Spleen (tissue), 11 donors: ENCODE data around the gene SMIM28. TPM values are rescaled to one million over a fixed set of nuclear protein-coding genes. Genes with fewer than 3 reads are reported as not detected.

Experiments
- DNase-seq: peaks from one replicate; pipeline ENCODE4 v3.0.0-alpha.2; 2020
- H3K27ac ChIP-seq, 8 donors: fragments of 200-600 bp; sonication (generic) in 7 of 8; 1 replicate in 4 of 8; 2 replicates in 4 of 8; pipeline versions ENCODE4 v1.5.0 to v1.8.0; 2016 to 2021; ENCODE audit warnings: inconsistent platforms in 4 of 8, mild to moderate bottlenecking in 4 of 8, moderate library complexity in 1 of 8
- H3K27me3 ChIP-seq, 7 donors: fragments of 200-600 bp; sonication (generic) in 6 of 7; replicated peaks in 1 of 7; 1 replicate in 4 of 7; 2 replicates in 3 of 7; pipeline versions ENCODE4 v1.5.0 to v1.8.0; 2016 to 2021; ENCODE audit warnings: inconsistent platforms in 3 of 7, mild to moderate bottlenecking in 1 of 7
- H3K36me3 ChIP-seq, 6 donors: fragments of 200-600 bp; sonication (generic) in 5 of 6; 1 replicate in 4 of 6; 2 replicates in 2 of 6; pipeline versions ENCODE4 v1.5.0 to v1.8.0; 2016 to 2021; ENCODE audit warnings: inconsistent platforms in 2 of 6
- H3K4me1 ChIP-seq, 6 donors: fragments of 200-600 bp; sonication (generic) in 5 of 6; 1 replicate in 3 of 6; 2 replicates in 3 of 6; pipeline versions ENCODE4 v1.5.0 to v1.8.0; 2016 to 2021; ENCODE audit warnings: inconsistent platforms in 3 of 6
- H3K4me3 ChIP-seq, 8 donors: fragments of 200-600 bp; sonication (generic) in 7 of 8; 1 replicate in 4 of 8; 2 replicates in 4 of 8; pipeline versions ENCODE4 v1.5.0 to v1.8.0; 2016 to 2021; ENCODE audit warnings: inconsistent platforms in 4 of 8, mild to moderate bottlenecking in 4 of 8, moderate library complexity in 2 of 8
- H3K9me3 ChIP-seq, 8 donors: fragments of 200-600 bp; sonication (generic) in 7 of 8; 1 replicate in 4 of 8; 2 replicates in 4 of 8; pipeline versions ENCODE4 v1.5.0 to v1.8.0; 2016 to 2021; ENCODE audit warnings: inconsistent platforms in 4 of 8
- POLR2A ChIP-seq, 3 donors: fragments of 450-650 bp; IDR thresholded peaks; one replicate each; pipeline ENCODE4 v1.5.1; 2017; ENCODE audit warnings: antibody characterized with exemption in 3 of 3, mild to moderate bottlenecking in 1 of 3
- POLR2AphosphoS5 ChIP-seq, 3 donors: sonication (generic); formaldehyde crosslinking; IDR thresholded peaks; one replicate each; pipeline ENCODE4 v1.5.1; 2017; ENCODE audit warnings: antibody characterized with exemption in 3 of 3
- WGBS, 5 donors: extraction: QIAGEN DNeasy Blood & Tissue Kit in 3 of 5; methylation state at CpG; one replicate each; pipeline versions ENCODE4 v1.1.5 to v1.1.7; 2013 to 2018; 5-methylcytosine and 5-hydroxymethylcytosine counted together
- intact Hi-C: fragments of 100-400 bp; cut with DNase I; formaldehyde crosslinking; loops from one replicate; pipeline ENCODE4 v1.15.0; 2023; ENCODE audit warnings: low total_unique reads
- polyA plus RNA-seq, 3 donors: library from polyadenylated mRNA; stranded (reverse); fragments of 200-250 nt; gene quantifications; one replicate each; pipeline ENCODE4 v1.2.1, GENCODE V29; 2013
- total RNA-seq, 7 donors: library from RNA; depleted of rRNA in 3 of 7; stranded (reverse); fragments of >200 nt in 3 of 7; fragmentation: NEBNext Ultra II Directional in 4 of 7; extraction: Animal tissue kit (Norgen Biotek cat#: 25700) in 4 of 7; gene quantifications; one replicate each; pipeline versions ENCODE4 v1.1.0 to v1.2.1, GENCODE V29; 2016 to 2021
- TF ChIP-seq, protein P1 (sequence below), 11 experiments: fragments of 200-600 bp in 7 of 11; fragments of 450-650 bp in 4 of 11; sonication (generic) in 4 of 11; IDR thresholded peaks in 8 of 11; conservative IDR thresholded peaks in 3 of 11; 1 replicate in 7 of 11; 2 replicates in 4 of 11; pipeline versions ENCODE4 v1.4.0 to v1.8.0; 2016 to 2021; ENCODE audit warnings: antibody characterized with exemption in 11 of 11, inconsistent platforms in 4 of 11, mild to moderate bottlenecking in 1 of 11
- donor health status: healthy with polysubstance abuse.
- donor health status: DM: no; HTN: no; CAD: no; lungs with moderate emphysema.
- donor health status: DM: no; HTN: no; CAD: no.
- donor health status: Bipolar disorder and iron deficiency.
- donor health status: healthy.
- donor health status: DM: no; HTN: no; CAD: no.
- donor health status: DM: yes; HTN: yes; CAD: no.

Gene SMIM28
- total and polyA plus RNA-seq, 10 donors: not detected

DNA sequence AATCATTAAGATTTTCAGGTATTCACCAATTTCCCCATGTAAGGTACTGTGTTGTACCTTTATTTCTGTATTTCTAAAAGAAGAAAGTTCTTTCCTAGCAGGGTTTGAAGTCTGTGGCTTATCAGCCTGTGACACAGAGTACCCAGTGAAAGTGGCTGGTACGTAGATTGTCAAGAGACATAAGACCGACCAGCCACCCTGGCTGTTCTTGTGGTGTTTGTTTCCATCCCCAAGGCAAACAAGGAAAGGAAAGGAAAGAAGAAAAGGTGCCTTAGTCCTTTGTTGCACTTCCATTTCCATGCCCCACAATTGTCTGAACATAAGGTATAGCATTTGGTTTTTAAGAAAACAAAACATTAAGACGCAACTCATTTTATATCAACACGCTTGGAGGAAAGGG is 40.6 kb upstream of the SMIM28 start:
- WGBS, 5 donors: 92 to 98% (median 97%) methylated on average over 4 of the region's 4 CpGs
- DNase-seq: no peak
- no peaks in the 10 kb centered on the region for H3K4me1 ChIP-seq

DNA sequence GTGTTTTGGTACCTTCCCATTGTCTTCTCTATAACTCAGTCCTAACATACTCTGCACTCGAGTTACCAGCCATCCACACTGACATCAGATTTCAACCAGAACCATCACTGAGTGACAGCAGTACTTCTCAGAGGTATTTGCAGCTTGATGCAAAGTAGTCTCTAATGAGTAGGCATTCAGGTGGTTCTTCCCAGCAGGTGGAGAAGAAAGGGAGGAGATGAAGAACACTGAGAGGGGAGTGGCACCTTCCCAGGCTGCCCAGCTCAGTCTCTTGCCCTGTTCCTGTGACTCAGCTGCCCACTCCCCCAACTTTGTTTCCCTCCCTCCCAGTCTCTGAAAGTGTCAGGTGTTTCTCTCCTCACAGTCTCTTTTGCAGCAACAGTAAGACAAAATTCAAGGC is 38.7 kb upstream of the SMIM28 start:
- WGBS, 5 donors: 68 to 90% (median 83%) methylated on average over 1 of the region's 1 CpG
- H3K4me3 ChIP-seq: no peak overlapping the region

More for the DNA sequence above, 40.6 kb upstream of the SMIM28 start:
- Histone ChIP-seq H3K9me3 (no peaks in the 10 kb centered on the region), H3K36me3 (peaks cover 0 to 11% (median 0%) of the 10 kb centered on the region in 6 donors), H3K4me3 (no peak overlapping the region), H3K27ac (no peak overlapping the region), H3K27me3 (peaks cover 0 to 6% (median 0%) of the 10 kb centered on the region in 7 donors)
- TF ChIP-seq, protein P1, sequence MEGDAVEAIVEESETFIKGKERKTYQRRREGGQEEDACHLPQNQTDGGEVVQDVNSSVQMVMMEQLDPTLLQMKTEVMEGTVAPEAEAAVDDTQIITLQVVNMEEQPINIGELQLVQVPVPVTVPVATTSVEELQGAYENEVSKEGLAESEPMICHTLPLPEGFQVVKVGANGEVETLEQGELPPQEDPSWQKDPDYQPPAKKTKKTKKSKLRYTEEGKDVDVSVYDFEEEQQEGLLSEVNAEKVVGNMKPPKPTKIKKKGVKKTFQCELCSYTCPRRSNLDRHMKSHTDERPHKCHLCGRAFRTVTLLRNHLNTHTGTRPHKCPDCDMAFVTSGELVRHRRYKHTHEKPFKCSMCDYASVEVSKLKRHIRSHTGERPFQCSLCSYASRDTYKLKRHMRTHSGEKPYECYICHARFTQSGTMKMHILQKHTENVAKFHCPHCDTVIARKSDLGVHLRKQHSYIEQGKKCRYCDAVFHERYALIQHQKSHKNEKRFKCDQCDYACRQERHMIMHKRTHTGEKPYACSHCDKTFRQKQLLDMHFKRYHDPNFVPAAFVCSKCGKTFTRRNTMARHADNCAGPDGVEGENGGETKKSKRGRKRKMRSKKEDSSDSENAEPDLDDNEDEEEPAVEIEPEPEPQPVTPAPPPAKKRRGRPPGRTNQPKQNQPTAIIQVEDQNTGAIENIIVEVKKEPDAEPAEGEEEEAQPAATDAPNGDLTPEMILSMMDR (IDR thresholded peaks at IDR 0.05 in 8 of 11, conservative IDR thresholded peaks at IDR 0.05 in 3 of 11): no peak
- TF ChIP-seq POLR2A (IDR thresholded peaks at IDR 0.05) (no peak), POLR2AphosphoS5 (IDR thresholded peaks at IDR 0.05) (no peak)
- intact Hi-C loops: no loop called here

DNA sequence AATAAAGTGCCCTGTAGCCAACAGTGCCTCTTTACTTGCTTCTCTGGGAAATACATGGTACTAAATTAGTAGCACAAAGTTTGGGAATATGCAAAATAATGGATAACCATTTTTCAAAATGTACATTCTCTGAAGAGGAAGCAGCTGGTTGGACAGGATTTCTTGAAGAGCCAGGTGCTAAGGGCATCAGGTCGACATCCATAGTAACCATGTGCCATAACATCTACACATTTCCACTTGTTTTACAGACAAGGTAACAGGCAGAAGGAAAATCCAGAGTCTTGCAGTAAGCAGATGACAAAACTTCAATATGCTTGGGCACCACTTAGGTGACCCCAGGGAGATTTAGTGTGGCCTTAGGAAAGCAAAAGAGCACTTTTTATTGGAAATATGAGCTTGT is 36.5 kb upstream of the SMIM28 start:
- 65 to 76% (median 67%) methylated on average over 1 of the region's 1 CpG for WGBS, 5 donors
- Histone ChIP-seq H3K27ac (no peak overlapping the region), H3K4me3 (no peak overlapping the region), H3K4me1 (no peaks in the 10 kb centered on the region), H3K36me3 (peaks cover 0 to 10% (median 0%) of the 10 kb centered on the region in 6 donors), H3K27me3 (peaks cover 0 to 6% (median 0%) of the 10 kb centered on the region in 7 donors), H3K9me3 (no peaks in the 10 kb centered on the region)
- DNase-seq: no peak
- intact Hi-C loops: no loop called here
- TF ChIP-seq, protein P1 (IDR thresholded peaks at IDR 0.05 in 8 of 11, conservative IDR thresholded peaks at IDR 0.05 in 3 of 11): no peak
- TF ChIP-seq POLR2A (IDR thresholded peaks at IDR 0.05) (no peak), POLR2AphosphoS5 (IDR thresholded peaks at IDR 0.05) (no peak)

More for the DNA sequence above, 38.7 kb upstream of the SMIM28 start:
- H3K4me1 ChIP-seq: no peaks in the 10 kb centered on the region
- no peak overlapping the region for H3K27ac ChIP-seq
- DNase-seq: no peak
- peaks cover 0 to 6% (median 0%) of the 10 kb centered on the region in 7 donors for H3K27me3 ChIP-seq
- TF ChIP-seq POLR2AphosphoS5 (IDR thresholded peaks at IDR 0.05) (no peak), POLR2A (IDR thresholded peaks at IDR 0.05) (no peak)
- TF ChIP-seq, protein P1 (IDR thresholded peaks at IDR 0.05 in 8 of 11, conservative IDR thresholded peaks at IDR 0.05 in 3 of 11): no peak
- peaks cover 0 to 11% (median 0%) of the 10 kb centered on the region in 6 donors for H3K36me3 ChIP-seq
- no peaks in the 10 kb centered on the region for H3K9me3 ChIP-seq
- intact Hi-C loops: no loop called here

DNA sequence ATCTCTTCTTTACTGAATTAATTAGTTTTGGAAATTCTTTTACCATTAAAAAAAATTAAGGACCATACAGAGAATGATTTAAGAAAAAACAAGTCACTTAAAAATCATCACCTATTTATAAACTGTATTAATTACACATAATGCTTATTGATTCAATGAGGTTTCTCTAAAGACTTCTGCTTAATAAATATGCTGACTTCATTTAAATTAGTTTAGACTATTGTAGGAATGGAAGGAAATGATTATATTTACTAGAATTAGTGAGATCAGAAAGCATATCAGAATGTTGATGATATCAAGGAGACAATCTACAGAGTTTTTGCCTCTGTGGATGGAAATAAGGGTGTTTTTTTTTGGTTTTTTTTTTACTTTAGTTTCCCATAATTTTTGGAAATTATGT is 34.6 kb upstream of the SMIM28 start:
- TF ChIP-seq, protein P1 (IDR thresholded peaks at IDR 0.05 in 8 of 11, conservative IDR thresholded peaks at IDR 0.05 in 3 of 11): no peak
- TF ChIP-seq POLR2AphosphoS5 (IDR thresholded peaks at IDR 0.05) (no peak), POLR2A (IDR thresholded peaks at IDR 0.05) (no peak)
- no peaks in the 10 kb centered on the region for H3K9me3 ChIP-seq
- no peak overlapping the region for H3K27ac ChIP-seq
- no peaks in the 10 kb centered on the region for H3K4me1 ChIP-seq
- no peaks in the 10 kb centered on the region for H3K36me3 ChIP-seq
- H3K4me3 ChIP-seq: no peak overlapping the region
- intact Hi-C loops: no loop called here
- peaks cover 0 to 6% (median 0%) of the 10 kb centered on the region in 7 donors for H3K27me3 ChIP-seq
- DNase-seq: no peak
